ENCODE results near the gene DNAJA3. TPM values are rescaled to one million over a fixed set of nuclear protein-coding genes. Genes with fewer than 3 reads are reported as not detected.

DNAJA3 gene
- total RNA-seq, 1 experiment from 2014 or later = 93.1 TPM

DNA sequence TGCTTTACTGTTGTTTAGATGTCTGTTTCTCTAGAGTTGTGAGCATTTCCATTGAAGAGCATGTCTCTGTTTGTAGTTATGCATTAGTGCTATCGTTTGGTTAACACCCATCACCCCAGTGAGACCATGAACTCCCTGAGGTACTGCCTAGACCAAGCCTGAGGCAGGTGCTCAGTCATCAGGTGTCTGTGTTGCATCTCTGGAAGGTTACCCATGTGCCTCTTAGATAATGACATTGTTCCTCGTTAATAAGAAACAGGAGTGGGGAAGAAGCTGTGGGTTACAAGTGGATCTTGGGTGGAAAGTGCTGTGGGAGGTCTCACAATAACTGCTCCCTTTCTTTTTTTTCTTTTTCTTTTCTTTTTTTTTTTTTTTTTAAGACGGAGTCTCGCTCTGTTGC lies 18.3 kb downstream of the DNAJA3 start:
- Mint-ChIP-seq H3K27me3 (ENCODE audit: unreplicated experiment) (no peaks in the 10 kb centered on the region), H3K4me3 (ENCODE audit: low read depth, unreplicated experiment) (no peak overlapping the region), H3K27ac (ENCODE audit: unreplicated experiment) (no peak overlapping the region), H3K4me1 (ENCODE audit: low read depth, unreplicated experiment) (no peaks in the 10 kb centered on the region), H3K36me3 (ENCODE audit: insufficient read depth, unreplicated experiment) (peaks cover 83% of the 10 kb centered on the region), H3K9me3 (ENCODE audit: low read depth, unreplicated experiment) (no peaks in the 10 kb centered on the region)
- intact Hi-C loops (cut with micrococcal nuclease; ENCODE audit: unreplicated experiment) = no loop called here
- CTCF ChIA-PET = no interaction called here
- TF ChIP-seq, protein P1, sequence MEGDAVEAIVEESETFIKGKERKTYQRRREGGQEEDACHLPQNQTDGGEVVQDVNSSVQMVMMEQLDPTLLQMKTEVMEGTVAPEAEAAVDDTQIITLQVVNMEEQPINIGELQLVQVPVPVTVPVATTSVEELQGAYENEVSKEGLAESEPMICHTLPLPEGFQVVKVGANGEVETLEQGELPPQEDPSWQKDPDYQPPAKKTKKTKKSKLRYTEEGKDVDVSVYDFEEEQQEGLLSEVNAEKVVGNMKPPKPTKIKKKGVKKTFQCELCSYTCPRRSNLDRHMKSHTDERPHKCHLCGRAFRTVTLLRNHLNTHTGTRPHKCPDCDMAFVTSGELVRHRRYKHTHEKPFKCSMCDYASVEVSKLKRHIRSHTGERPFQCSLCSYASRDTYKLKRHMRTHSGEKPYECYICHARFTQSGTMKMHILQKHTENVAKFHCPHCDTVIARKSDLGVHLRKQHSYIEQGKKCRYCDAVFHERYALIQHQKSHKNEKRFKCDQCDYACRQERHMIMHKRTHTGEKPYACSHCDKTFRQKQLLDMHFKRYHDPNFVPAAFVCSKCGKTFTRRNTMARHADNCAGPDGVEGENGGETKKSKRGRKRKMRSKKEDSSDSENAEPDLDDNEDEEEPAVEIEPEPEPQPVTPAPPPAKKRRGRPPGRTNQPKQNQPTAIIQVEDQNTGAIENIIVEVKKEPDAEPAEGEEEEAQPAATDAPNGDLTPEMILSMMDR (IDR thresholded peaks at IDR 0.05; ENCODE audit: unreplicated experiment) = no peak
- no TSS peak for BruUV-seq (replicated peaks)
- no peak for DNase-seq

DNA sequence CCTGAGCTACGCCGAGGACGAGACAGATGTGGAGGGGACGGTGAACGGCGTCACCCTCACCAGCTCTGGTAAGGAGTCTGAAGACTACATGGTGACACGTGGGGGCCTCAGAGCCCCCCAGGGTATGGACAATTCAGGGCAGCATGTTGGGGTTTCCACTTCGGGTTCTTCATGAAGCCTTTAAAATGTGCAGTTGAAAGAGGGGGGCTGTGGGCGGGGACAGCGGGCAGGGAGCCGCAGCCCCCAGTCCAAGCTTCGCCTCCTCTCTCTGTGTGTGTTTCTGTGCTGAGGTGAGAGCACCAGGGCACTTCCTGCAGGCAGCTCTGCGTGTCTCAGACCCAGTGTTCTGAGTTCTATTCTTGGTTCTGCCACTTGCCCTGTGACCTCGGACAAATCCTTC lies 24.8 kb downstream of the DNAJA3 start:
- CTCF ChIA-PET = no interaction called here

DNA sequence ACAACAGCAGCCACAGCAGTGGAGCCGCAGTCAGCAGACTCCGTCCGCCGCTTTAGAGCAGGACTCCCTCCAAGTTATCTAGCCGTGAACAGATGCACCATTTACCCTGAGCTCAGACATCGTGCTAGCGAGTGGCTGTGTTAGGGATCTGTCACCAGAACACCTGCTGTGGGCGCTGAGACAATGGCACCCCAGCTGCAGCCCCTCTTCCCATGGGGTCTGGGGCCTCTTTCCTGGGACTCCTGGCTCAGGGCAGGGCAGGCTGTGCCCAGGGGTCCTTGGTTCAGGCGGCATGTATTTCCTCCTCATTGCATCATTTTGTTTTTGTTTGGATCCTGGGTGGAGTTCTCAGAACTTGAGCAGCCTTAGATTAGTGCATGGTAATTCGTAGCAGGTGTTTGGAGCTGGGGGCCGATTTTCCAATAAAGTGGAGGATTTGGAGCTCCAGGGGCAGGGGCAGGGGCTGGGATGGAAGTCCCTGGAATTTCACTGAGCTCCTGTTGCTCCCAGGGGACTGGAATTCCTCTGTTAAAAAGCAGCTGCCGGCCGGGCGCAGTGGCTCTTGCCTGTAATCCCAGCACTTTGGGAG lies 25.4 kb downstream of the DNAJA3 start:
- Mint-ChIP-seq H3K9me3 (ENCODE audit: low read depth, unreplicated experiment) (no peaks in the 10 kb centered on the region), H3K27ac (ENCODE audit: unreplicated experiment) (no peak overlapping the region), H3K4me3 (ENCODE audit: low read depth, unreplicated experiment) (no peak overlapping the region), H3K36me3 (ENCODE audit: insufficient read depth, unreplicated experiment) (peaks cover 81% of the 10 kb centered on the region), H3K4me1 (ENCODE audit: low read depth, unreplicated experiment) (no peaks in the 10 kb centered on the region), H3K27me3 (ENCODE audit: unreplicated experiment) (no peaks in the 10 kb centered on the region)
- intact Hi-C loops (cut with micrococcal nuclease; ENCODE audit: unreplicated experiment) = no loop called here
- TF ChIP-seq, protein P1 (IDR thresholded peaks at IDR 0.05; ENCODE audit: unreplicated experiment) = no peak
- no TSS peak for BruUV-seq (replicated peaks)
- CTCF ChIA-PET = no interaction called here
- no peak for DNase-seq

More for the DNA sequence above, 24.8 kb downstream of the DNAJA3 start:
- Mint-ChIP-seq H3K4me3 (ENCODE audit: low read depth, unreplicated experiment) (no peak overlapping the region), H3K4me1 (ENCODE audit: low read depth, unreplicated experiment) (no peaks in the 10 kb centered on the region), H3K36me3 (ENCODE audit: insufficient read depth, unreplicated experiment) (peaks cover 81% of the 10 kb centered on the region), H3K27ac (ENCODE audit: unreplicated experiment) (no peak overlapping the region), H3K27me3 (ENCODE audit: unreplicated experiment) (no peaks in the 10 kb centered on the region), H3K9me3 (ENCODE audit: low read depth, unreplicated experiment) (no peaks in the 10 kb centered on the region)
- BruUV-seq (replicated peaks) = no TSS peak
- DNase-seq = no peak
- TF ChIP-seq, protein P1 (IDR thresholded peaks at IDR 0.05; ENCODE audit: unreplicated experiment) = no peak
- intact Hi-C loops (cut with micrococcal nuclease; ENCODE audit: unreplicated experiment) = no loop called here

DNA sequence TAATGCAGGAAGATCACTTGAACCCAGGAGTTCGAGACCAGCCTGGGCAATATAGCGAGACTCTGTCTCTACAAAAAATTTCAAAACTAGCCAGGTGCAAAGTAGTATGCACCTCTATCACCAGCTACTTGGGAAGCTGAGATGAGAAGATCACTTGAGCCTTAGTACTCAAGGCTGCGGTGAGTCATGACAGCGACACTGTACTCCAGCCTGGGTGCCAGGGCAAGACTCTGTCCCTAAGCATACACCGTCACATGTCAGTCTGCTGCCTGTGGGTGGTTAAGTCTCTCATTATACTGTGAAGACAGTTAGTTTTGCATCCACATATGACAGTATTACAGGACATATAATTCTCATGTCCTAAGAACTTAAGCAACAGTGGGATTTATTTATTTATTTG lies 27.0 kb downstream of the DNAJA3 start:
- intact Hi-C loops (cut with micrococcal nuclease; ENCODE audit: unreplicated experiment) = no loop called here
- no peaks in the 10 kb centered on the region for H3K9me3 Mint-ChIP-seq (ENCODE audit: low read depth, unreplicated experiment)
- no peaks in the 10 kb centered on the region for H3K27me3 Mint-ChIP-seq (ENCODE audit: unreplicated experiment)
- H3K4me1 Mint-ChIP-seq (ENCODE audit: low read depth, unreplicated experiment) = no peaks in the 10 kb centered on the region
- peaks cover 83% of the 10 kb centered on the region for H3K36me3 Mint-ChIP-seq (ENCODE audit: insufficient read depth, unreplicated experiment)
- TF ChIP-seq, protein P1 (IDR thresholded peaks at IDR 0.05; ENCODE audit: unreplicated experiment) = no peak
- CTCF ChIA-PET = no interaction called here
- DNase-seq = no peak
- BruUV-seq (replicated peaks) = no TSS peak
- no peak overlapping the region for H3K4me3 Mint-ChIP-seq (ENCODE audit: low read depth, unreplicated experiment)
- H3K27ac Mint-ChIP-seq (ENCODE audit: unreplicated experiment) = no peak overlapping the region
